Stimulated activated CD8-positive, alpha-beta memory T cell treated with anti-CD3 and anti-CD28 coated beads, Interleukin-15, amount 100 ng/mL, for 24 hours (primary cell): Measurements from ENCODE around the gene BHMT.

Source experiments
- DNase-seq: peaks from one replicate; pipeline ENCODE4 v3.0.0-alpha.2; 2020; ENCODE audit warnings: low read depth

The BHMT gene

DNA sequence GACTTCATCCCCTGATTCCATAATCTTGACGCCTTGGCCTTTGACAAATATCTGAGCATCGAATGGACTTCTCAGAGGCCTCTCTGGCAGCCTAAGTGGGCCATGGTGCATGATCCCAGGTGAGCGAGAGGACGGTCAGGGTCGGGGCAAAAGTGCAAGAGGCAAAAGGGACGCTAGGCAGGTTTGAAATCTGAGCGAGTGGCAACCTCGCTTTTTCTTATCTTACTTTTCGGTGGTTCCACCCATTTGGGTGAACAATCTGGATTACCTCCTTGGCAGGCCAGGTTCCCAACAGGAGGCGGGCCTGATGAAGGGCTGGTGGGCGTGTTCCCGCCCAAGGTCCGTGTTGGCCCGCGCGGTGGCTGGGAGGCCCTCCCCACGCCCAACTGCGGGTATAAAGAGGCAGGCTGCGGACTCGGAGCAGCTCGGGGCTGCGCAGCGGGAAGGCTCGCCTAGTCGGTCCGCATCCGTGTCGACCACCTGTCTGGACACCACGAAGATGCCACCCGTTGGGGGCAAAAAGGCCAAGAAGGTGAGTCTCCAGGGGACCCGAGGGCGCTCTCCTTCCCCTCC lies at the start of gene BHMT:
Gene BHMT (plus strand): TSS at position 423 of the 573 bp plus-strand sequence. CDS start 77 bp downstream, at position 500.
- DNase-seq: no peak

DNA sequence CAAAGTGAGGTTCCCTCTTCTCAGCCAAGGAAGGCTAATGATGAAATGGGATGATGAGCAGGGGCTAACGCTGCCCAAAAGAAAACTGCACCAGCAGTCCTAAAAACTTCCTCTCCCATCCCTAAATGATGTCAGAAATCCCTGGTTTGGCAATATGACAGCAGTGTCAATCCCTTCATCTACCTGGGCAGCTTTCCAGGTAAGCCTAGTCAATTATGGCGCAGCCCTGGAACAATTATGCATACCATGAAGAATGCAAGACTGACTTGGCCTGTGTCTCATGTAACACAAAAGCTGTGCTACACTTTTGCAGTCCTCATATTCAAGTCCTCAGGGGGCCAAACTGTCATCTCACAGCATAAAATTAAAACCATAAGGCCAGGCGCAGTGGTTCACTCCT lies 49.2 kb upstream of the BHMT start:
- DNase-seq: no peak

GRCh38 chr5:79069488-79070349 lies 41.9 kb upstream of the BHMT start, which contains the start of the genes BHMT2 and DMGDH:
TSS of gene BHMT2 (plus strand) at chr5:79069767. CDS start at chr5:79069783, 16 bp downstream.
TSS of gene DMGDH (minus strand) at chr5:79069674. CDS start at chr5:79069620, 54 bp downstream.
- DNase-seq: no peak

GRCh38 chr5:79070350-79070667 lies 41.3 kb upstream of the BHMT start:
- no peak for DNase-seq

GRCh38 chr5:79074641-79075040 lies 37.0 kb upstream of the BHMT start:
- DNase-seq: no peak

DNA sequence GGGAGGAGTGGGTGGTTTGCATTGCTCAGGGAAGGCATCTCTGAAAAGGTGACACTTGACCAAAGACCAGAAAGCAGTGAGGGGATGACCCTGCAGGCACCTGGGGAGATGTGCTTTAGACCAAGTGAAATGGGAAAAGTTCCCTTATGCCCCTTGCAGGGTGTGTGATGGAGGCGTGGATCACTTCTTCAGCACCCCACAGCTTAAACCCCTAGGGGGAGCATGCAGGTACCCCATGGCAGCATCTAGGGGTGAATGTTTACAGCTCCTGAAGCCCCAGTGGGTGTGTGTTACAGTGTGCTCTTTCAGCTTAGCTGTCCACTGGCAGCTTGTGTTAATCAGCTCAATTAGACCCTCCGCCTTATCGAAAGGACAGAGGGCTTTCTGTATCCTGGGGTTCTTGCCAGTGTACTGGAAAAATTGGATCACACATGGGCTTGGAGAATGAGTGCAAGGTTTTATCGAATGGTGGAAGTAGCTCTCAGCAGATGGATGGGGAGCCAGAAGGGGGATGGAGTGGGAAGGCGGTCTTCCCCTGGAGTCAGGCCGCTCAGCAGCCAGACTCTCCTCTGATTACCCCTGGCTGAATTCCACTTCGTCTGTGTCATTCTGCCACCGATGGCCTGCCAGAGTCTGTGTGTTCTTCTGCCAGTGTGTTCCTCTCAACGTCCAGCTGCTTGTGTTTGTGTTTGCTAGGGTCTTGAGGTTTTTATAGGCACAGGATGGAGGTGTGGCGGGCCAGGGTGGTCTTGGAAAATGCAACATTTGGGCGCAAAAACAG lies 35.8 kb upstream of the BHMT start:
- DNase-seq: no peak

- DNase-seq: no peak
Observed at GRCh38 chr5:79076819-79077218, 34.8 kb upstream of the BHMT start.

GRCh38 chr5:79077680-79078365 lies 33.8 kb upstream of the BHMT start:
- no peak for DNase-seq

DNA sequence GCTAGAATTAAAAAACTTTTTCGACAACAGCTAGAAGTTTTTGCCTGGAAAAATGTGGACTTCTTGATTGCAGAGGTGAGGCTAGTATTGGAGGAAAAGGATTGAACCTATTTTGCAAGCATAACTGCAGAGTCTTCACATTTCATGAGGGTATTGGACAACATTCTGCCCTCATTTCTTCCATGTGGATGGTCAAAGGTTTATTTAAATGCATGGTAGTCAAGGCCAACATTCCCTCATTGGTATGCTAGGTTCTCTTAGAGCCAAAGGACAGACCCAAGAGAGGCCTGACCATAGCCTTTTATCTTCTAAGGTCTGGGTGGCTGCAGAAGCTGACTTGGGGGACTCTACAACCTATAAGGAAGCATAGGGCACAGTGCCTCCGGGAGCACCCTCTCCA lies 30.8 kb upstream of the BHMT start:
- DNase-seq: no peak

- no peak for DNase-seq
Observed at GRCh38 chr5:79081779-79082178, 29.8 kb upstream of the BHMT start.

GRCh38 chr5:79086116-79086515 lies 25.5 kb upstream of the BHMT start:
- no peak for DNase-seq

- DNase-seq: no peak
Observed at GRCh38 chr5:79088507-79088906, 23.1 kb upstream of the BHMT start.

DNA sequence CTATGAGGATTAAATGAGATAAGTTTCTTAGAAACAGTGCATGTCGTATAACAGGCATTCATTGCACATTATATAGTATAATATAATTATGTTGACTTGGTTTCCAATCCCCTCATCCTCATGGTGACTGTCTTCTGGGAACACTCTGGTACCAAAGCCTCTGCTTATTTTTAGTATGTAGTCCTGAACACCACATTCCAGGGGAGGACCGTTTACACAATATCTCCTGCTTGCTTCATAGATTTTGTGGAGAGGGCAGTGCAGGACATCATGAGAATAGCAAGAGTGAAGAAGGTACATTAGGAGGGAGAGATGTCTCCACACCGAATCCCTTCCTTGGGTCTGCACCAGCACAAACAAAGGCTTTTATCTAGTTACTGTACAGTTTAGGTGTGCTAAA lies 20.5 kb upstream of the BHMT start:
- no peak for DNase-seq

- DNase-seq: no peak
Observed at GRCh38 chr5:79093762-79094161, 17.8 kb upstream of the BHMT start.

GRCh38 chr5:79105868-79106267 lies 5.7 kb upstream of the BHMT start:
- DNase-seq: no peak

DNA sequence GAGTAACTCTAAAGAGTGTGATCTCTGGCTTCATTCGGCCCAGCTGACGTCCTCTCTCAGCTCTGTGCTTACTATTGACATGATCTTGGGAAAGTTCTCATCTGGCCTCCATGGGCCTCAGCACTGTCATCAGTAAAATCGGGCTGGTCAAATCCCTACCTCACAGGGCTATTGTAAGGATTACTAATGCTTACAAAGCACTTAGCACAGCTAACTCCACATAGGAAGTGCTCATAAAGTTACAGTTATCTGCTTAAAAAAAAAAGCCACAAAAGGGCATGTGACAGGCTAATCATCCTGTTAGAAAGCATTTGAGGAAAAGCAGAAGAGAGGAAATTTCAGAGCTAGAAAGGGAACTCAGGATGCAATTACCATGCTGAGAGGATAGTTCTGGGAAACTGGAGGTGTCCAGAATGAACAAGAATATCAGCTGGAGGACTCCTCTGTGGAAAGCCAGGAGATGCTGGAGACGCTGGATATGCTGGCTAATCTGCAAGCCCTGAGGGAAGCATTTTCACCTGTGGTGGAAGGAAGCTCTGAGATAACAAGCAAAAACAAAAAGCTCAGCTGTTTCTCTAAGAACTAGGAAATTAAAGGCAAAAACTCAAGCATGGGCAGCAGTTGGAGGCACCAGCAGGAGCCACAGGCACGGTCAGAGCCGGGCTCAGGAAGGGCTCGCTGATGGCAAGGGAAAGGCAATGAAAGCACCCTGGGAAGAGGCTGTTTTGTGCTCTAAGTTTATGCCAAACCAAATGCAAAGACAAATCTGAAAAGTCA lies 4.4 kb upstream of the BHMT start:
- DNase-seq: no peak

GRCh38 chr5:79108086-79108485 lies 3.5 kb upstream of the BHMT start:
- DNase-seq: no peak

DNA sequence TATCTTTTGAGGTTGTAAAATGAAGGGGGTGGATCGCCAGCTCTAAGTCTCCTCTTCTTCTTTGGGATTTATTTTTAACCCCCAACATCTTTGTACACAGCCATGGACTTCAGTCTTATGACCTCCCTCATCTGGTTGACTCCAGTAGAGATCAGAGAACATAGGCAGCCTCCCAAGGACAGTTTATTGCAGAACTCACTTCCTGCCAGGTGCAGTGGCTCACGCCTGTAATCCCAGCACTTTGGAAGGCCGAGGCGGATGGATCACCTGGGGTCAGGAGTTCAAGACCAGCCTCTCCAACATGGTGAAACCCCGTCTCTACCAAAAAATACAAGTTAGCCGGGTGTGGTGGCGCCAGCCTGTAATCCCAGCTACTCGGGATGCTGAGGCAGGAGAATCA lies 2.8 kb upstream of the BHMT start:
- DNase-seq: no peak

DNA sequence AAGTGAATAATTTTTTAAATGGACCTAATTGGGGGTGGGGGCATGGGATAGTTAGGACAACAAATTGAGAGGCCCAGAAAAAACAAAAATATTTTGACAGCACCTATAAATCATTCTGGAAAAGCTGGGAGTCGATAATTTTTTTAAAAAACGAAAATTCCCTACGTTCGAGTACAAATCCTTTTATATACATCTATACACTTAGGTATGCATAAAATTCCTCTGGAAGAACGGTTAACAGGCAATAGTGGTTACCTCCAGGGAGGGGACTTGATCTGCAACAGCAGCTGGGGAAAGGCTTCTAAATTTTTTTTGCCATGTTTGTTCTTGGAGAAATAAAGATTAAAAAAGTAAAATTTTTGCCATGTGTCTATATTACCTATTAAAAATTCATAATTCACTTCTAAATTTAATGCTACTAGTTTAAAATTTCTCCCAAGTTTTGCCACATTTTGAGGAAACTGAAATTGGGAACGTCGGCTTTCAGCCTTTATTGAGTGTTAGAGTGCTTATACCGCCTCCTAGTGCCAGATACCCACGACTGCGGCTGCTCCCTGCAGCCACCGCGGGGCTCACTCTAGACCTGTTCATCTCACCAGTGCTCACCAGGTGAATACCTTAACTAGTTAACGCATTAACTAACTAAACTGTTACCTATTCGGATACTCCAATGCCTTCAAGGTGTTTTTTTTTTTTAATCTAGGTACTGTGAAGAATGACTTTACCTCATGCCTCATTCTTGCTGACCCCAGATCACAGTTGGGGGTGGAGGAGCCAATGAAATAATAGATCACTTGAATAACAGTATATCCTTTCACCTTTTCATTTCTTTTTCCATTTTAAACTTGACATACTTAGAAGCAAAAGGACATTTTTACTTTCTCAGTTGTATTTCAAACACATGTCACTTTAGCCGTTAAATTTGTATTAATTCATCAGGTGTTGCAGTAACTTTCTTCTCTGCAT lies 1.8 kb upstream of the BHMT start:
- DNase-seq: no peak

GRCh38 chr5:79111960-79112702 lies 522 bp downstream of the BHMT start:
- no peak for DNase-seq
